Tibial artery (tissue), 4 donors: ENCODE results near the gene FOXO6.

ENCODE experiments used
- DNase-seq, 2 donors: peaks; one replicate each; pipeline ENCODE4 v3.0.0-alpha.2; 2019
- H3K27ac ChIP-seq, 2 donors: fragments of 200-600 bp; sonication (generic) in 1 of 2; 1 replicate in 1 of 2; 2 replicates in 1 of 2; pipeline ENCODE4 v1.5.1; 2018 to 2019; ENCODE audit warnings: mild to moderate bottlenecking in 1 of 2
- H3K27me3 ChIP-seq, 2 donors: fragments of 200-600 bp; sonication (generic) in 1 of 2; one replicate each; pipeline versions ENCODE4 v1.5.1 to v1.6.0; 2016 to 2019
- H3K36me3 ChIP-seq, 3 donors: fragments of 200-600 bp; sonication (generic) in 2 of 3; one replicate each; pipeline ENCODE4 v1.5.1; 2016 to 2019; ENCODE audit warnings: mild to moderate bottlenecking in 2 of 3
- H3K4me1 ChIP-seq, 4 donors: fragments of 200-600 bp; sonication (generic) in 2 of 4; 1 replicate in 3 of 4; 2 replicates in 1 of 4; pipeline ENCODE4 v1.5.1; 2016 to 2019
- H3K4me3 ChIP-seq, 2 donors: fragments of 200-600 bp; sonication (generic) in 1 of 2; 1 replicate in 1 of 2; 2 replicates in 1 of 2; pipeline ENCODE4 v1.5.1; 2018 to 2019; ENCODE audit warnings: mild to moderate bottlenecking in 2 of 2
- H3K9me3 ChIP-seq, 3 donors: fragments of 200-600 bp; sonication (generic) in 1 of 3; one replicate each; pipeline ENCODE4 v1.5.1; 2016 to 2019
- CTCF ChIP-seq, 2 experiments: fragments of 200-600 bp in 1 of 2; fragments of 450-650 bp in 1 of 2; IDR thresholded peaks; one replicate each; pipeline ENCODE4 v1.5.1; 2017 to 2019; ENCODE audit warnings: antibody characterized with exemption in 2 of 2, mild to moderate bottlenecking in 1 of 2, moderate library complexity in 1 of 2
- intact Hi-C: fragments of 100-400 bp; cut with DNase I; formaldehyde crosslinking; loops from one replicate; pipeline ENCODE4 v1.15.0; 2023; ENCODE audit warnings: low total_unique reads

FOXO6 gene

GRCh38 chr1:41430069-41430468, 68.8 kb downstream of the FOXO6 start:
- DNase-seq = no peak
- H3K27ac ChIP-seq = no peak overlapping the region
- H3K36me3 ChIP-seq = no peaks in the 10 kb centered on the region
- no peak overlapping the region for H3K4me3 ChIP-seq
- no peaks in the 10 kb centered on the region for H3K9me3 ChIP-seq
- no peaks in the 10 kb centered on the region for H3K27me3 ChIP-seq
- TF ChIP-seq CTCF (IDR thresholded peaks at IDR 0.05) = no peak
- intact Hi-C loops = no loop called here
- H3K4me1 ChIP-seq = peaks cover 0 to 24% (median 19%) of the 10 kb centered on the region in 4 donors

GRCh38 chr1:41430582-41430981, 69.3 kb downstream of the FOXO6 start:
- Histone ChIP-seq H3K9me3 (no peaks in the 10 kb centered on the region), H3K27me3 (no peaks in the 10 kb centered on the region), H3K36me3 (no peaks in the 10 kb centered on the region), H3K27ac (no peak overlapping the region), H3K4me3 (no peak overlapping the region), H3K4me1 (peaks cover 0 to 24% (median 19%) of the 10 kb centered on the region in 4 donors)
- DNase-seq = no peak
- intact Hi-C loops = no loop called here
- no peak for TF ChIP-seq CTCF (IDR thresholded peaks at IDR 0.05)

- DNase-seq = no peak
- no peak overlapping the region for H3K4me3 ChIP-seq
- H3K27me3 ChIP-seq = no peaks in the 10 kb centered on the region
- peaks cover 0 to 24% (median 19%) of the 10 kb centered on the region in 4 donors for H3K4me1 ChIP-seq
- no peaks in the 10 kb centered on the region for H3K9me3 ChIP-seq
- H3K36me3 ChIP-seq = no peaks in the 10 kb centered on the region
- intact Hi-C loops = no loop called here
- no peak for TF ChIP-seq CTCF (IDR thresholded peaks at IDR 0.05)
- H3K27ac ChIP-seq = peak overlapping the region; percentile 55 to 56
Measured at GRCh38 chr1:41431490-41432350, 70.5 kb downstream of the FOXO6 start.
